ENCODE results near the gene LPAR3. TPM values are rescaled to one million over a fixed set of nuclear protein-coding genes. Genes with fewer than 3 reads are reported as not detected.

The LPAR3 gene
- polyA plus RNA-seq, 1 of the 3 experiments (the other 2 are of a cell fraction), result 0.08 TPM

GRCh38 chr1:84856726-84857270 lies 36.2 kb downstream of the LPAR3 start:
- Histone ChIP-seq H3K9me2 (no peaks in the 10 kb centered on the region), H3K4me3 (ENCODE audit: low read depth in 2 of 2, low read length in 1 of 2) (no peak overlapping the region), H3F3A (replicated peaks; ENCODE audit: insufficient read depth) (no peaks in the 10 kb centered on the region)

GRCh38 chr1:84855691-84856630 lies 37.0 kb downstream of the LPAR3 start:
- H3K4me1 ChIP-seq (ENCODE audit: control insufficient read depth in 1 of 2, insufficient read depth in 2 of 2, low read depth in 1 of 2, low read length in 1 of 2), result no peaks in the 10 kb centered on the region; a peak in 1 of 4 replicates
- no peaks in the 10 kb centered on the region for H3K79me2 ChIP-seq (ENCODE audit: insufficient read depth)
- H3K27ac ChIP-seq (ENCODE audit: low read depth in 2 of 2, low read length in 1 of 2), result no peak overlapping the region
- H2AFZ ChIP-seq (ENCODE audit: low read depth), result no peak overlapping the region
- TF ChIP-seq FOXM1 (IDR thresholded peaks at IDR 0.05; ENCODE audit: low read depth), result no peak
- TF ChIP-seq, protein P1, sequence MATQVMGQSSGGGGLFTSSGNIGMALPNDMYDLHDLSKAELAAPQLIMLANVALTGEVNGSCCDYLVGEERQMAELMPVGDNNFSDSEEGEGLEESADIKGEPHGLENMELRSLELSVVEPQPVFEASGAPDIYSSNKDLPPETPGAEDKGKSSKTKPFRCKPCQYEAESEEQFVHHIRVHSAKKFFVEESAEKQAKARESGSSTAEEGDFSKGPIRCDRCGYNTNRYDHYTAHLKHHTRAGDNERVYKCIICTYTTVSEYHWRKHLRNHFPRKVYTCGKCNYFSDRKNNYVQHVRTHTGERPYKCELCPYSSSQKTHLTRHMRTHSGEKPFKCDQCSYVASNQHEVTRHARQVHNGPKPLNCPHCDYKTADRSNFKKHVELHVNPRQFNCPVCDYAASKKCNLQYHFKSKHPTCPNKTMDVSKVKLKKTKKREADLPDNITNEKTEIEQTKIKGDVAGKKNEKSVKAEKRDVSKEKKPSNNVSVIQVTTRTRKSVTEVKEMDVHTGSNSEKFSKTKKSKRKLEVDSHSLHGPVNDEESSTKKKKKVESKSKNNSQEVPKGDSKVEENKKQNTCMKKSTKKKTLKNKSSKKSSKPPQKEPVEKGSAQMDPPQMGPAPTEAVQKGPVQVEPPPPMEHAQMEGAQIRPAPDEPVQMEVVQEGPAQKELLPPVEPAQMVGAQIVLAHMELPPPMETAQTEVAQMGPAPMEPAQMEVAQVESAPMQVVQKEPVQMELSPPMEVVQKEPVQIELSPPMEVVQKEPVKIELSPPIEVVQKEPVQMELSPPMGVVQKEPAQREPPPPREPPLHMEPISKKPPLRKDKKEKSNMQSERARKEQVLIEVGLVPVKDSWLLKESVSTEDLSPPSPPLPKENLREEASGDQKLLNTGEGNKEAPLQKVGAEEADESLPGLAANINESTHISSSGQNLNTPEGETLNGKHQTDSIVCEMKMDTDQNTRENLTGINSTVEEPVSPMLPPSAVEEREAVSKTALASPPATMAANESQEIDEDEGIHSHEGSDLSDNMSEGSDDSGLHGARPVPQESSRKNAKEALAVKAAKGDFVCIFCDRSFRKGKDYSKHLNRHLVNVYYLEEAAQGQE (IDR thresholded peaks at IDR 0.05; ENCODE audit: low read depth, low read length), result no peak
- TF ChIP-seq NFIC (IDR thresholded peaks at IDR 0.05; ENCODE audit: borderline replicate concordance), result no peak
- TF ChIP-seq, protein P2, sequence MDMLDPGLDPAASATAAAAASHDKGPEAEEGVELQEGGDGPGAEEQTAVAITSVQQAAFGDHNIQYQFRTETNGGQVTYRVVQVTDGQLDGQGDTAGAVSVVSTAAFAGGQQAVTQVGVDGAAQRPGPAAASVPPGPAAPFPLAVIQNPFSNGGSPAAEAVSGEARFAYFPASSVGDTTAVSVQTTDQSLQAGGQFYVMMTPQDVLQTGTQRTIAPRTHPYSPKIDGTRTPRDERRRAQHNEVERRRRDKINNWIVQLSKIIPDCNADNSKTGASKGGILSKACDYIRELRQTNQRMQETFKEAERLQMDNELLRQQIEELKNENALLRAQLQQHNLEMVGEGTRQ (IDR thresholded peaks at IDR 0.05; ENCODE audit: borderline replicate concordance, low read depth, low read length), result no peak
- no peak for TF ChIP-seq EZH2phosphoT487 (IDR thresholded peaks at IDR 0.05; ENCODE audit: borderline replicate concordance, low read depth)
- no peak for TF ChIP-seq GATA2 (CRISPR knock-in tag; IDR thresholded peaks at IDR 0.05)
- no peak for TF ChIP-seq RAD21 (IDR thresholded peaks at IDR 0.05; ENCODE audit: low read length)
- TF ChIP-seq FOSL2 (IDR thresholded peaks at IDR 0.05; ENCODE audit: borderline replicate concordance, low read depth), result no peak
- TF ChIP-seq, protein P3, sequence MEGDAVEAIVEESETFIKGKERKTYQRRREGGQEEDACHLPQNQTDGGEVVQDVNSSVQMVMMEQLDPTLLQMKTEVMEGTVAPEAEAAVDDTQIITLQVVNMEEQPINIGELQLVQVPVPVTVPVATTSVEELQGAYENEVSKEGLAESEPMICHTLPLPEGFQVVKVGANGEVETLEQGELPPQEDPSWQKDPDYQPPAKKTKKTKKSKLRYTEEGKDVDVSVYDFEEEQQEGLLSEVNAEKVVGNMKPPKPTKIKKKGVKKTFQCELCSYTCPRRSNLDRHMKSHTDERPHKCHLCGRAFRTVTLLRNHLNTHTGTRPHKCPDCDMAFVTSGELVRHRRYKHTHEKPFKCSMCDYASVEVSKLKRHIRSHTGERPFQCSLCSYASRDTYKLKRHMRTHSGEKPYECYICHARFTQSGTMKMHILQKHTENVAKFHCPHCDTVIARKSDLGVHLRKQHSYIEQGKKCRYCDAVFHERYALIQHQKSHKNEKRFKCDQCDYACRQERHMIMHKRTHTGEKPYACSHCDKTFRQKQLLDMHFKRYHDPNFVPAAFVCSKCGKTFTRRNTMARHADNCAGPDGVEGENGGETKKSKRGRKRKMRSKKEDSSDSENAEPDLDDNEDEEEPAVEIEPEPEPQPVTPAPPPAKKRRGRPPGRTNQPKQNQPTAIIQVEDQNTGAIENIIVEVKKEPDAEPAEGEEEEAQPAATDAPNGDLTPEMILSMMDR (IDR thresholded peaks at IDR 0.05), result no peak
- no peak for TF ChIP-seq EP300 (IDR thresholded peaks at IDR 0.05; ENCODE audit: borderline replicate concordance in 1 of 2, low read depth in 1 of 2, low read length in 1 of 2)
- TF ChIP-seq RXRA (IDR thresholded peaks at IDR 0.05; ENCODE audit: borderline replicate concordance, low read depth), result no peak
- TF ChIP-seq MAX (IDR thresholded peaks at IDR 0.05; ENCODE audit: low read depth), result no peak
- WGBS (ENCODE audit: low lambda C conversion rate), result 84% methylated on average over 10 of the region's 10 CpGs
- POLR2A ChIA-PET, result no interaction called here
- H3K9me2 ChIP-seq, result no peaks in the 10 kb centered on the region
- CTCF ChIA-PET, result interaction anchor here (0.9 to 1.2 kb wide), 3 partner anchors 8 to 89 kb away, joined by 3 to 4 read pairs (median 4); no protein-coding TSS in a partner anchor
- no peaks in the 10 kb centered on the region for H3F3A ChIP-seq (replicated peaks; ENCODE audit: insufficient read depth)
- H3K36me3 ChIP-seq (replicated peaks in 1 of 2; ENCODE audit: control insufficient read depth in 1 of 2, insufficient read depth in 2 of 2, low read length in 1 of 2), result no peaks in the 10 kb centered on the region
- H3K9ac ChIP-seq, result no peak overlapping the region
- no peak for DNase-seq
- H4K20me1 ChIP-seq (ENCODE audit: insufficient read depth), result no peaks in the 10 kb centered on the region
- no peaks in the 10 kb centered on the region for H3K27me3 ChIP-seq (ENCODE audit: insufficient read depth)
- H3K9me3 ChIP-seq, result no peaks in the 10 kb centered on the region
- no peak overlapping the region for H3K4me2 ChIP-seq
- no peak overlapping the region for H3K4me3 ChIP-seq (ENCODE audit: low read depth in 2 of 2, low read length in 1 of 2)

More at GRCh38 chr1:84856726-84857270, 36.2 kb downstream of the LPAR3 start:
- H4K20me1 ChIP-seq (ENCODE audit: insufficient read depth), result no peaks in the 10 kb centered on the region
- no peaks in the 10 kb centered on the region; a peak in 1 of 4 replicates for H3K4me1 ChIP-seq (ENCODE audit: control insufficient read depth in 1 of 2, insufficient read depth in 2 of 2, low read depth in 1 of 2, low read length in 1 of 2)
- H3K9ac ChIP-seq, result no peak overlapping the region
- H3K27ac ChIP-seq (ENCODE audit: low read depth in 2 of 2, low read length in 1 of 2), result no peak overlapping the region
- no peaks in the 10 kb centered on the region for H3K36me3 ChIP-seq (replicated peaks in 1 of 2; ENCODE audit: control insufficient read depth in 1 of 2, insufficient read depth in 2 of 2, low read length in 1 of 2)
- no peak for DNase-seq
- ChIA-PET CTCF (interaction anchor here (0.9 to 1.2 kb wide), 3 partner anchors 9 to 88 kb away, joined by 3 to 4 read pairs (median 4); no protein-coding TSS in a partner anchor), POLR2A (no interaction called here)
- TF ChIP-seq GATA2 (CRISPR knock-in tag; IDR thresholded peaks at IDR 0.05) (no peak), RXRA (IDR thresholded peaks at IDR 0.05; ENCODE audit: borderline replicate concordance, low read depth) (no peak)
- no peak overlapping the region for H3K4me2 ChIP-seq
- no peak overlapping the region for H2AFZ ChIP-seq (ENCODE audit: low read depth)
- no peaks in the 10 kb centered on the region for H3K9me3 ChIP-seq
- WGBS (ENCODE audit: low lambda C conversion rate), result 58% methylated on average over 2 of the region's 2 CpGs
- H3K27me3 ChIP-seq (ENCODE audit: insufficient read depth), result no peaks in the 10 kb centered on the region
- no peaks in the 10 kb centered on the region for H3K79me2 ChIP-seq (ENCODE audit: insufficient read depth)

All from SK-N-SH (cell line).